ENCODE results near the gene MAD2L1BP. TPM values are rescaled to one million over a fixed set of nuclear protein-coding genes. Genes with fewer than 3 reads are reported as not detected.

Gene MAD2L1BP
- total RNA-seq, 1 donor, result 30.4 TPM

- Histone ChIP-seq H3K4me1 (ENCODE audit: insufficient read depth, low read length) (peaks cover 7% of the 10 kb centered on the region), H4K20me1 (ENCODE audit: insufficient read depth, low read length) (peaks cover 19% of the 10 kb centered on the region), H3K4me2 (ENCODE audit: insufficient read depth, low read length) (peak overlapping the region; percentile 94), H3K79me2 (ENCODE audit: insufficient read depth, low read length) (peaks cover 48% of the 10 kb centered on the region), H2AFZ (ENCODE audit: low read length) (peak overlapping the region; percentile 96), H3K27me3 (ENCODE audit: insufficient read depth, low read length) (no peaks in the 10 kb centered on the region), H3K27ac (ENCODE audit: low read depth, low read length) (peak overlapping the region; percentile 66), H3K9me3 (ENCODE audit: low read depth, low read length) (no peaks in the 10 kb centered on the region), H3K36me3 (ENCODE audit: insufficient read depth, low read length) (peaks cover 27% of the 10 kb centered on the region), H3K4me3 (ENCODE audit: insufficient read depth, low read length) (peak overlapping the region; percentile 79)
- no peak for TF ChIP-seq CTCF (IDR thresholded peaks at IDR 0.05; ENCODE audit: extremely low read depth, low read depth, low read length)
- DNase-seq (ENCODE audit: insufficient read length, low spot score, missing footprints), result no peak
Observed at GRCh38 chr6:43636308-43636659, 644 bp downstream of the MAD2L1BP start.

- H3K27ac ChIP-seq (ENCODE audit: low read depth, low read length), result no peak overlapping the region
- no peaks in the 10 kb centered on the region for H3K9me3 ChIP-seq (ENCODE audit: low read depth, low read length)
- no peak overlapping the region for H3K4me3 ChIP-seq (ENCODE audit: insufficient read depth, low read length)
- no peak for DNase-seq (ENCODE audit: insufficient read length, low spot score, missing footprints)
- peaks cover 32% of the 10 kb centered on the region for H3K36me3 ChIP-seq (ENCODE audit: insufficient read depth, low read length)
- H3K27me3 ChIP-seq (ENCODE audit: insufficient read depth, low read length), result no peaks in the 10 kb centered on the region
- H4K20me1 ChIP-seq (ENCODE audit: insufficient read depth, low read length), result peaks cover 22% of the 10 kb centered on the region
- H3K79me2 ChIP-seq (ENCODE audit: insufficient read depth, low read length), result peaks cover 50% of the 10 kb centered on the region
- no peak for TF ChIP-seq CTCF (IDR thresholded peaks at IDR 0.05; ENCODE audit: extremely low read depth, low read depth, low read length)
- peaks cover 7% of the 10 kb centered on the region for H3K4me1 ChIP-seq (ENCODE audit: insufficient read depth, low read length)
- H2AFZ ChIP-seq (ENCODE audit: low read length), result no peak overlapping the region
- H3K4me2 ChIP-seq (ENCODE audit: insufficient read depth, low read length), result no peak overlapping the region
Observed at GRCh38 chr6:43639984-43640800, 4.6 kb downstream of the MAD2L1BP start.

GRCh38 chr6:43644940-43645612 lies 9.4 kb downstream of the MAD2L1BP start, which contains the start of gene RSPH9:
Gene RSPH9, plus strand, starts transcription at chr6:43645036. Its CDS starts 63 bp downstream, at chr6:43645099.
- Histone ChIP-seq H3K36me3 (ENCODE audit: insufficient read depth, low read length) (peaks cover 15% of the 10 kb centered on the region), H3K27ac (ENCODE audit: low read depth, low read length) (no peak within 1 kb of the TSS), H2AFZ (ENCODE audit: low read length) (peak within 1 kb of the TSS; percentile 92), H3K79me2 (ENCODE audit: insufficient read depth, low read length) (peaks cover 8% of the 10 kb centered on the region), H3K4me3 (ENCODE audit: insufficient read depth, low read length) (peak within 1 kb of the TSS; percentile 72), H4K20me1 (ENCODE audit: insufficient read depth, low read length) (peaks cover 8% of the 10 kb centered on the region), H3K27me3 (ENCODE audit: insufficient read depth, low read length) (no peaks in the 10 kb centered on the region), H3K9me3 (ENCODE audit: low read depth, low read length) (no peaks in the 10 kb centered on the region), H3K4me2 (ENCODE audit: insufficient read depth, low read length) (peak within 1 kb of the TSS; percentile 77), H3K4me1 (ENCODE audit: insufficient read depth, low read length) (no peaks in the 10 kb centered on the region)
- no peak for TF ChIP-seq CTCF (IDR thresholded peaks at IDR 0.05; ENCODE audit: extremely low read depth, low read depth, low read length)
- DNase-seq (ENCODE audit: insufficient read length, low spot score, missing footprints), result peak; percentile 91

GRCh38 chr6:43645613-43645964 lies 9.9 kb downstream of the MAD2L1BP start:
- no peak for TF ChIP-seq CTCF (IDR thresholded peaks at IDR 0.05; ENCODE audit: extremely low read depth, low read depth, low read length)
- Histone ChIP-seq H4K20me1 (ENCODE audit: insufficient read depth, low read length) (peaks cover 6% of the 10 kb centered on the region), H3K36me3 (ENCODE audit: insufficient read depth, low read length) (peaks cover 9% of the 10 kb centered on the region), H3K4me3 (ENCODE audit: insufficient read depth, low read length) (peak overlapping the region; percentile 72), H3K79me2 (ENCODE audit: insufficient read depth, low read length) (peaks cover 3% of the 10 kb centered on the region), H3K27ac (ENCODE audit: low read depth, low read length) (no peak overlapping the region), H3K27me3 (ENCODE audit: insufficient read depth, low read length) (no peaks in the 10 kb centered on the region), H3K9me3 (ENCODE audit: low read depth, low read length) (no peaks in the 10 kb centered on the region), H2AFZ (ENCODE audit: low read length) (peak overlapping the region; percentile 86), H3K4me1 (ENCODE audit: insufficient read depth, low read length) (no peaks in the 10 kb centered on the region), H3K4me2 (ENCODE audit: insufficient read depth, low read length) (peak overlapping the region; percentile 77)
- DNase-seq (ENCODE audit: insufficient read length, low spot score, missing footprints), result no peak
